Activated naive CD8-positive, alpha-beta T cell treated with anti-CD3 and anti-CD28 coated beads, Interleukin-2, amount 10 ng/mL, durations not matched to agents 7 days and 5 days (primary cell): ENCODE results near the gene HIPK4. TPM values are rescaled to one million over a fixed set of nuclear protein-coding genes. Genes with fewer than 3 reads are reported as not detected.
"Not testable (repeated sequence)": the region's sequence is repeated elsewhere in the genome, so short reads cannot be mapped to it uniquely, and the experiment has no call there.

ENCODE experiments used
- ATAC-seq: fragments of 150-1000 bp; cut with Tn5 transposase; one replicate; pipeline ENCODE4 v1.10.0; 2021; ENCODE audit warnings: low read depth, moderate library complexity
- POLR2A ChIA-PET: fragments of 350-600 bp; sonication (Branson Sonifier 250); formaldehyde crosslinking; loops from one replicate; lab custom pipeline; 2021; ENCODE audit warnings: antibody characterized with exemption; lab: Charles Lee
- DNase-seq: peaks from one replicate; pipeline ENCODE4 v3.0.0; 2021
- H3K27ac Mint-ChIP-seq: one replicate; pipeline ENCODE4 v1.8.0; 2022; ENCODE audit warnings: mild to moderate bottlenecking, mixed read lengths
- H3K27me3 Mint-ChIP-seq: one replicate; pipeline ENCODE4 v1.8.0; 2022; ENCODE audit warnings: mild to moderate bottlenecking, moderate library complexity, mixed read lengths
- H3K36me3 Mint-ChIP-seq: one replicate; pipeline ENCODE4 v1.8.0; 2021; ENCODE audit warnings: mild to moderate bottlenecking, mixed read lengths
- H3K4me1 Mint-ChIP-seq: one replicate; pipeline ENCODE4 v1.8.0; 2021; ENCODE audit warnings: mixed read lengths
- H3K4me3 Mint-ChIP-seq: one replicate; pipeline ENCODE4 v1.8.0; 2022; ENCODE audit warnings: mild to moderate bottlenecking, moderate library complexity, mixed read lengths
- H3K9me3 Mint-ChIP-seq: one replicate; pipeline ENCODE4 v1.8.0; 2021; ENCODE audit warnings: mixed read lengths
- total RNA-seq, 2 experiments: library from RNA; stranded (reverse); gene quantifications; one replicate each; pipeline ENCODE4 v1.2.3, GENCODE V29; 2021

The HIPK4 gene
- total RNA-seq, 2 experiments from 2014 or later: 0.11 TPM; not detected in 1

DNA sequence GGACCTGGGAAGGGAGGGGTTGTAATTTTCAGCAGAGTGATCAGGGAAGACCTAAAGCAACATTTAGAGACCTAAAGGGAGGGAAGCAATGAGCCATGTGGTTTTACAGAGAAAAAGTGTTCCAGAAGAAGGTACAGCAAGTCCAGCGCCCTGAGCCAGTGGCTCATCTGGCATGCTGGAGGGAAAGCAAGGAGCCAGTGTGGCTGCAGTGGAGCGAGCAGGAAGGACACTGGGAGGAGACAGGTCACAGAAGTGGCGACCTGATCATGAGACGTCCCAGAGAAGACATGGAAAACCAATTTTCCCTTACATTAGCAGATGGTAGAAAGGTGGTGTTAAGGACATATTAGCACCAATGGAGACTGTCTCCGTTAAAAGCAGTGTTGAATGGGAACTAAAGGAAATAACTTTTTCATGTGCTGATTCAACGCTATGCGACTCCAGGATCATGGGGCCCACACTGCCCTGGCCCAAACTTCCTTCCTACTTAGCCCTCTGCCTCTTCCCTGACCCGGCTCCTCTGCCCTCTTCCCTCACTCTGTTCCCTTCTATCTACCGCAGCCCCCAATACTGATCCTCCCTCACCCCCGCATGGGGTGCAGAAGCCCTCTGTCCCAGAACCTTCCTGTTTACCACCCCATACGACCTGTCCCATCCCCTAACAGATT, 47.2 kb downstream of the HIPK4 start:
- POLR2A ChIA-PET: no interaction called here
- DNase-seq (no peak), ATAC-seq (no peak)
- H3K36me3 Mint-ChIP-seq: peaks cover 10% of the 10 kb centered on the region
- H3K4me1 Mint-ChIP-seq: peaks cover 20% of the 10 kb centered on the region
- peak overlapping the region; percentile 63 for H3K27ac Mint-ChIP-seq
- no peak overlapping the region for H3K4me3 Mint-ChIP-seq
- H3K9me3 Mint-ChIP-seq: no peaks in the 10 kb centered on the region
- H3K27me3 Mint-ChIP-seq: no peaks in the 10 kb centered on the region

DNA sequence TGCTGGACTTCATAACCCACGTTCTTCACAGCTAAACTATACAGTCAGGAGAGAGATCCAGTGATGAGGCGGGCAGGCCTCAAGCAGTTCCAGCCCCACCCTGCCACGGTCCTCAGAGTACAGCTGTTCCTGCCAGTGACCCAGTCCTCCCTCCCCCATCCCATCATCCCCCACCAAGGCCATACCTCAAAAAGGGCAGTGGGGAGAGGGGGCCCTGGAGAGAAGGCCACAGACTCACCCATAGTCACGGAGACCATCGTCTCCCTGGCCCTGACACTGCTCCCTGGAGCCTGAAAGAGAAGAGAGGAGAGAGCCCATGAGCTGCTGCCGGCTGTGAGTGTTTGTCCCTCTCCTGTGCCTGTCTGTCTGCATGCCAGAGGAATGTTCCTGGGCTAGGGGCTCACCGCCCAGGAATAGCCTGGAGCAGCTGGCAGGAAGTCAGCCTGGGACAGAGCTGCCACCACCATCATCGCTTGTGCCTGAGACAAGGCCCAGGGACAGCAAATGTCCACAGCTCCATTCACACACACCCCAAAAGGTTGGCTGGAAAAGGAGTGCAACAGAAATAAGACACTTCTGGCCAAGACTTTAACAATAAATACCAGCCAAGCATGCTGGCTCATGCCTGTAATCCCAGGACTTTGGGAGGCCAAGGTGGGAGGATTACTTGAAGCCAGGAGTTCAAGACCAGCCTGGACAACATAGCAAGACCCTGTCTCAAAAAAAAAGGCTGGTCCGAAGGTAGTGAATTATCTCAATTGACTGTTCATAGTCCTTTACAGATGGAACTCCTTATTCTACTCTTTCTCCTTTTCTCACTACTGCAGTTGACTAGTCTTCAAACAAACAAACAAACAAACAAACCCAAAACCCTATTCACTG, 48.1 kb downstream of the HIPK4 start:
- peaks cover 14% of the 10 kb centered on the region for H3K4me1 Mint-ChIP-seq
- no peaks in the 10 kb centered on the region for H3K27me3 Mint-ChIP-seq
- H3K36me3 Mint-ChIP-seq: peaks cover 10% of the 10 kb centered on the region
- no peaks in the 10 kb centered on the region for H3K9me3 Mint-ChIP-seq
- POLR2A ChIA-PET: no interaction called here
- no peak for ATAC-seq
- no peak overlapping the region for H3K4me3 Mint-ChIP-seq
- no peak for DNase-seq
- H3K27ac Mint-ChIP-seq: peak overlapping the region; percentile 63

DNA sequence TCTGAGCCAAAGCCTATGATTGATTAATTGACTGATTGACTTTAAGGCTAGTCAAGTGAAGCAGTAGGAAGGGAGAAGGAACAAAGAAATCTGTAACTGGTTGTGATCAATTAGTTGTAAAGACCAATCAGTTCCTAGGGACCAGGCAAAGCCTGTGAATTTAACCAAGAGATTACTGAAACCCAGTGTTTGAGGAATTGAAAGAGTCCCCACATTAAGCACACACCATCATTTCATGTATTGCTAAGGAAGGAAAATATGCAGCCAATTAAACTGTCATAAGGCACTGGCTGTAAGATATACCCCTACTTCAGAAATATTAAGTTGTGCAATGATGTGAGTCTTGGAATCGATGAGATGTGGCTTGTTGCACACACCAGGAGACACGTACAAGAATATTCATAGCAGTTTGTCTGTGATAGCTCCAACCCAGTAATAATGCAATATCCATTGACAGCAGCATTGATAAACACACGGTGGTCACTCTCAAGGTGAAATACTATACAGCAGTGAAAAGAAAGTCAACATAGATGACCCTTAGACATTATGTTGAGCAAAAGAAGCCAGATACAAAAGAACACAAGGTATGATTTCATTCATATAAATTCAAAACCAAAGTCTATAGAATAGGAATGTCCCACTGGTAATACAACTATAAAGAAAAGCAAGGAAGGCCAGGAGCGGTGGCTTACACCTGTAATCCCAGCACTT, 50.8 kb downstream of the HIPK4 start:
- ATAC-seq (no peak), DNase-seq (no peak)
- no peaks in the 10 kb centered on the region for H3K27me3 Mint-ChIP-seq
- H3K27ac Mint-ChIP-seq: no peak overlapping the region
- H3K4me1 Mint-ChIP-seq: peaks cover 8% of the 10 kb centered on the region
- POLR2A ChIA-PET: no interaction called here
- H3K36me3 Mint-ChIP-seq: peaks cover 10% of the 10 kb centered on the region
- H3K9me3 Mint-ChIP-seq: no peaks in the 10 kb centered on the region
- H3K4me3 Mint-ChIP-seq: no peak overlapping the region

DNA sequence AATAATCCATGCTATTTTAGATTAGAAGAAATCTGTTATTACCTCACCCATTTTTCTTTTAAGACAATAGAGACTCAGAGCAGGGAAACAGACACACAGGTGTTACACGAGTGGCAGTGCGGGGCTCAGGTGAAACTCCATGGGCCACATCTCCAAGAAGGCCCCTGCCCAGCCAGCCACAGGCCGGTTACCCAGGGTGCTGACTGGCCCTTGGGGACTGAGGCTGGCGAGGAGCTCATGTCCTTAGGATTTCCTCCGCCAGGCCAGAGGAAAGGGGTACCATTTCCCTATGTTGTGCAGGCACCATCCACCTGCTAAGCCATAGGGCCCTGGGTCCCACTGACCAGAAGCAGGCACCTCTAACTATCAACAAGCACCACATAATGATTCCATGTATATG, 52.4 kb downstream of the HIPK4 start:
- Mint-ChIP-seq H3K27ac (no peak overlapping the region), H3K27me3 (no peaks in the 10 kb centered on the region), H3K36me3 (peaks cover 12% of the 10 kb centered on the region), H3K9me3 (no peaks in the 10 kb centered on the region), H3K4me1 (peaks cover 4% of the 10 kb centered on the region), H3K4me3 (no peak overlapping the region)
- POLR2A ChIA-PET: no interaction called here
- DNase-seq: no peak
- ATAC-seq: no peak

DNA sequence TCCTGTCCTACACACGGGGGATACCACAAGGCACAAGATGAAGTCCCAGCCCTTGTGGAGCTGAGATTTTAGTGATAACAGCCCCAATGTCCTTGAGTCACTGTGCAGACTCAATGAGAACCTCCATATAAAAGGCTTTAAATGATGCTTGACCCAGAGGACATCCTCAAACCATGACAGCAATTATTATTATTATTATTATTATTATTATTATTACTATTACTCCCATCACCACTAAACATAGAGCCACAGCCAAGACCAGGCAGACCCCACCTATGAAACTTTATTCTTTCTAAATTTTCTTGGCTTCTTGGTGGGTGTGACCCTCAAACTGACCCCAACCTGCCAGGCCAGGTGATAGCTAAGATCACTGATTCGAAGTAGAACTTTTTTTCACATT, 52.9 kb downstream of the HIPK4 start:
- POLR2A ChIA-PET: no interaction called here
- Mint-ChIP-seq H3K27ac (no peak overlapping the region), H3K9me3 (no peaks in the 10 kb centered on the region), H3K27me3 (no peaks in the 10 kb centered on the region), H3K4me3 (no peak overlapping the region), H3K4me1 (no peaks in the 10 kb centered on the region), H3K36me3 (peaks cover 10% of the 10 kb centered on the region)
- DNase-seq (no peak), ATAC-seq (no peak)

DNA sequence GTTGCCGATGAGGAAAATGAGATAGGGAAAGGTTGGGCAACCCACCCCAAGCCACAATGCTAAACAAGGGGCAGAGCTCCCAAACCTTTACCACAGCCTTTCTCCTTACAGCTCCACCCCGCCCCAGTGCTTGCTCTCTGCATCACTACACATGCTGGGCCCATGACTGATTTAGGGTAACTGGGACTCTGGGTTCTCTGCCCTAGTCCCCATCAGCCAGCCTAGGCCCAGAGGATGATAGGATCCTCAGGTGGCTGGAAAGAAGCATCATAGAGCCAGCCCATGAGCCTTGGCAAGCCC, 53.4 kb downstream of the HIPK4 start:
- no peak for DNase-seq
- no peak for ATAC-seq
- Mint-ChIP-seq H3K4me3 (no peak overlapping the region), H3K27me3 (no peaks in the 10 kb centered on the region), H3K36me3 (peaks cover 11% of the 10 kb centered on the region), H3K9me3 (no peaks in the 10 kb centered on the region), H3K4me1 (no peaks in the 10 kb centered on the region), H3K27ac (no peak overlapping the region)
- POLR2A ChIA-PET: no interaction called here

DNA sequence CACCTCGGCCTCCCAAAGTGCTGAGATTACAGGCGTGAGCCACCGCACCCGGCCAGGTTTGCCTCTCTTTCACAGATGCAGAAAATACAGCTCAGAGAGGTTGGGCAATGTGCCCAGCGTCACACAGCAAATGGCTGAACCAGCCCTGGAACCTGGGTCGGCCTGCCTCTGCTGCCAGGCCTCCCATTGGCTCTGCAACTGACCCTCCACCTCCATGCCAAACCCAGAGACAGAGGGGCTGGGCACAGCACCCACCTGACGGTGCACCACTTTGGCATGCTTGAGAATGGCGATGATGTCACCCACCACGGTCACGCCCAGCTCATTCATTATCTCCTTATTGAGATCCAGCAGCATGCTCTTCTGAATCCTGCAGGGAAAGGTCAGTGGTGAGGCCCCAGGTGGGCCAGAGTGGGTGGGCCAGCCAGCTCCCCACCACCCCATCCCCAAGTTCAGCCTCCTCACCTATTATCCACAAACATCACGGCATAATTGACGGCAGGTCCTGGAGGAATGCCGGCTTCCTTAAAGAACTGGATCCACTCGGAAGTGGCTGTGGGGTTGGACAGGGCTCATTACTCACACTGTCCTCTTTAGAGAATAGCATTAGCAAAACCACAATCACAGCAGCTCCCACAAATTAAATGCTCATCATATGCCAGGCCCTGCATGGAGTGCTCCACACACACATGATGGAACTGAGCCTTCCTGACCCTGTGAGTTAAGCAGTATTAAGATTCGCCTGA, 54.0 kb downstream of the HIPK4 start:
- Mint-ChIP-seq H3K36me3 (peaks cover 11% of the 10 kb centered on the region), H3K27ac (no peak overlapping the region), H3K4me1 (no peaks in the 10 kb centered on the region), H3K9me3 (no peaks in the 10 kb centered on the region), H3K27me3 (no peaks in the 10 kb centered on the region), H3K4me3 (no peak overlapping the region)
- ATAC-seq (no peak), DNase-seq (no peak)
- POLR2A ChIA-PET: interaction anchor here (1.5 kb wide), 1 partner anchor 12 kb away, joined by 3 read pairs; no protein-coding TSS in a partner anchor

DNA sequence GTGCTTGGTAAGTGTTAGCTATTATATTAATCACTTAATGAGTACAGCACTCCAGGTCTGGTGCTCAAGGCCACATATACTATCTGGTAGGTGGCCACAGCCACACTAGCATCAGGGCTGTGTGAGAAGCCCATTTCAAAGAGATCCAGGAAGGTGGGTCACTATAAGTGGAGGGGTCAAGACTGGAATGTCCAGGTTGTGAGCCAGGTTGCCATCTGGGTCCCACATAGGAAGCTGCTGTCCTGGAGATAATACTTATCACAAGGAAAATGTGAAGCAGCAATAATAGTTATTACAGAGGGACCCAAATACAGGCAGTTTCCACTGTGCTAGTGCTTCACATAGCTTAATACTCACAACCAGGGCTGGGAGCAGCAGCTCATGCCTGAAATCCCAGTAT, 54.9 kb downstream of the HIPK4 start:
- no peaks in the 10 kb centered on the region for H3K9me3 Mint-ChIP-seq
- H3K4me3 Mint-ChIP-seq: no peak overlapping the region
- H3K27ac Mint-ChIP-seq: no peak overlapping the region
- POLR2A ChIA-PET: interaction anchor here (1.5 kb wide), 1 partner anchor 12 kb away, joined by 3 read pairs; no protein-coding TSS in a partner anchor
- no peaks in the 10 kb centered on the region for H3K4me1 Mint-ChIP-seq
- ATAC-seq (no peak), DNase-seq (no peak)
- no peaks in the 10 kb centered on the region for H3K27me3 Mint-ChIP-seq
- H3K36me3 Mint-ChIP-seq: peaks cover 11% of the 10 kb centered on the region

DNA sequence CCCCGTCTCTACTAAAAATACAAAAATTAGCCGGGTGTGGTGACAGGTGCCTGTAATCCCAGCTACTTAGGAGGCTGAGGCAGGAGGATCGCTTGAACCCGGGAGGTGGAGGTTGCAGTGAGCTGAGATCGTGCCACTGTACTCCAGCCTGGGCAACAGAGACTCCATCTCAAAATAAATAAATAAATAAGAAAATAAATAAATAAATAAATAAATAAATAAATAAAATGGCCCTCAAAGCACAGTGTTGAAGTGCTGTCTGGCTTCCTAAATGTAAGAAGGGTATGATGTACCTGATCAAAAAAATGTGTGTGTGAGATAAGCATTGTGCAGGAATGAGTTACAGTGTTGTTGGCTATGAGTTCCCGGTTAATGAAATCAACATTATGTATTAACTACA, 56.9 kb downstream of the HIPK4 start:
- DNase-seq, H3K4me1 Mint-ChIP-seq, H3K27me3 Mint-ChIP-seq, H3K4me3 Mint-ChIP-seq, POLR2A ChIA-PET, ATAC-seq, H3K9me3 Mint-ChIP-seq, H3K27ac Mint-ChIP-seq, H3K36me3 Mint-ChIP-seq: not testable (repeated sequence)

DNA sequence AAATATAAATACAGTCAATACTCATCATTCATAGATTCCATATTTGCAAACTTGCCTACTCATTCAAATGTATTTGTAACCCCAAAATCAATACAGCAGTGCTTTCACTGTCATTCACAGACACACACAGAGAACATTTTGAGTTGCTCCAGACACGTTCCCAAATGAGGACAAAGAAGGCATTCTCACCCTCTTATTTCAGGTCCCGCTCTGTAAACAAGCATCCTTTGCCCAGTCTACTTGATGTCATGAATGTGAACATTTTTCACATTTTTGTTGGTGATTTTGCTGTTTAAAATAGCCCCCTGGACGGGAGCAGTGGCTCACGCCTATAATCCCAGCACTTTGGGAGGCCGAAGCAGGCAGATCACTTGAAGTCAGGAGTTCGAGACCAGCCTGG, 57.3 kb downstream of the HIPK4 start:
- Mint-ChIP-seq H3K27ac (no peak overlapping the region), H3K4me3 (no peak overlapping the region), H3K36me3 (peaks cover 9% of the 10 kb centered on the region), H3K9me3 (no peaks in the 10 kb centered on the region), H3K4me1 (no peaks in the 10 kb centered on the region), H3K27me3 (no peaks in the 10 kb centered on the region)
- DNase-seq (no peak), ATAC-seq (no peak)
- POLR2A ChIA-PET: no interaction called here

DNA sequence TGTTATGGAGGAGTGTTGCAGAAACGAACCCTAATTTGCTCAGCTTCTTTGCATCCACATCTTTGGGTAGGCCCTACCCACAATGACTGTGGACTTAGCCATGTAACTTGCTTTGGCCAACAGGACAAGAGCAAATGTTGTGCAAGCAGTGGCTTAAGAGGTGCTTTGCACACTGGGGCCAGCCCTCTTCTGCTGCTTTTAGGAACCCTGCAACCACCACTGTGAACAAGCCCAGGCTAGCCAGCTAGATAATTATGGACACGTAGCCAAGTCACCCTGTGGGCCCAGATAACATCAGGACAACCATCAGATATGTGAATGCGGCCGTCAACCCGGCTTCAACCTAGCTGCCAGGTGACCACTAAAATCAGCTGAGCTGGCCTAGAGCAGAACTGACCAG, 58.9 kb downstream of the HIPK4 start:
- Mint-ChIP-seq H3K27me3 (no peaks in the 10 kb centered on the region), H3K9me3 (no peaks in the 10 kb centered on the region), H3K27ac (no peak overlapping the region), H3K4me1 (no peaks in the 10 kb centered on the region), H3K36me3 (peaks cover 10% of the 10 kb centered on the region), H3K4me3 (no peak overlapping the region)
- DNase-seq (no peak), ATAC-seq (no peak)
- POLR2A ChIA-PET: interaction anchor here (0.5 kb wide), 1 partner anchor 955 kb away, joined by 3 read pairs; no protein-coding TSS in a partner anchor
